Measurements from ENCODE around the gene HNF1A.

- TF ChIP-seq EZH2 (IDR thresholded peaks at IDR 0.05): no peak
- TF ChIP-seq, protein P1, sequence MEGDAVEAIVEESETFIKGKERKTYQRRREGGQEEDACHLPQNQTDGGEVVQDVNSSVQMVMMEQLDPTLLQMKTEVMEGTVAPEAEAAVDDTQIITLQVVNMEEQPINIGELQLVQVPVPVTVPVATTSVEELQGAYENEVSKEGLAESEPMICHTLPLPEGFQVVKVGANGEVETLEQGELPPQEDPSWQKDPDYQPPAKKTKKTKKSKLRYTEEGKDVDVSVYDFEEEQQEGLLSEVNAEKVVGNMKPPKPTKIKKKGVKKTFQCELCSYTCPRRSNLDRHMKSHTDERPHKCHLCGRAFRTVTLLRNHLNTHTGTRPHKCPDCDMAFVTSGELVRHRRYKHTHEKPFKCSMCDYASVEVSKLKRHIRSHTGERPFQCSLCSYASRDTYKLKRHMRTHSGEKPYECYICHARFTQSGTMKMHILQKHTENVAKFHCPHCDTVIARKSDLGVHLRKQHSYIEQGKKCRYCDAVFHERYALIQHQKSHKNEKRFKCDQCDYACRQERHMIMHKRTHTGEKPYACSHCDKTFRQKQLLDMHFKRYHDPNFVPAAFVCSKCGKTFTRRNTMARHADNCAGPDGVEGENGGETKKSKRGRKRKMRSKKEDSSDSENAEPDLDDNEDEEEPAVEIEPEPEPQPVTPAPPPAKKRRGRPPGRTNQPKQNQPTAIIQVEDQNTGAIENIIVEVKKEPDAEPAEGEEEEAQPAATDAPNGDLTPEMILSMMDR (IDR thresholded peaks at IDR 0.05): no peak
Measured at GRCh38 chr12:121022713-121023112, 44.4 kb downstream of the HNF1A start.

Data from neural progenitor cell (in vitro differentiated cells).